GM12878 (cell line): ENCODE measurements around the gene PLA2G6. TPM values are rescaled to one million over a fixed set of nuclear protein-coding genes. Genes with fewer than 3 reads are reported as not detected.

Experiments used
- ATAC-seq: fragments of 200-7000 bp; cut with Tn5 transposase; 3 replicates; pipeline ENCODE4 v1.9.1; 2020; ENCODE audit warnings: mild to moderate bottlenecking, moderate library complexity
- BruUV-seq: library from RNA; stranded (reverse); fragments of 400-500 nt; replicated peaks from 2 replicates; lab custom pipeline; 2021; lab: Mats Ljungman, UMichigan
- CTCF ChIA-PET: fragments of 300-600 bp; sonication (Branson Sonifier 250); formaldehyde crosslinking; extraction: SDS; loops from one replicate; lab custom pipeline; 2021; ENCODE audit warnings: inconsistent platforms; lab: Yijun Ruan, JAX
- POLR2A ChIA-PET: fragments of 350-600 bp; formaldehyde crosslinking; extraction: SDS; loops from one replicate; lab custom pipeline; 2021; ENCODE audit warnings: inconsistent platforms; lab: Charles Lee
- RAD21 ChIA-PET: fragments of 300-600 bp; sonication (Branson Sonifier 250); formaldehyde crosslinking; loops from one replicate; lab custom pipeline; 2023; ENCODE audit warnings: antibody characterized with exemption; ENCODE audit not compliant: unreplicated experiment; lab: Charles Lee
- SMC1A ChIA-PET: fragments of 300-600 bp; sonication (Branson Sonifier 250); formaldehyde crosslinking; loops from one replicate; lab custom pipeline; 2023; ENCODE audit not compliant: unreplicated experiment, uncharacterized antibody; lab: Charles Lee
- DNase-seq: peaks from one replicate; pipeline ENCODE4 v3.0.0-alpha.2; 2011; ENCODE audit warnings: low read depth, low spot score
- FAIRE-seq: peaks from 3 replicates; lab custom pipeline; 2011; peaks lifted over from hg19 to GRCh38; lab: Jason Lieb, UNC
- H2AFZ ChIP-seq: 2 replicates; pipeline ENCODE4 v1.6.0; 2011; ENCODE audit warnings: low read depth, low read length, control low read depth; ENCODE audit not compliant: control insufficient read depth
- H3K27ac ChIP-seq: 2 replicates; pipeline ENCODE4 v1.5.1; 2011; ENCODE audit warnings: control low read depth; ENCODE audit not compliant: control insufficient read depth, insufficient read depth
- H3K27me3 ChIP-seq, 2 experiments: replicated peaks in 1 of 2; 2 replicates each; pipeline versions ENCODE4 v1.6.0 to v1.6.1; 2011; ENCODE audit warnings: low read length in 1 of 2; ENCODE audit not compliant: control insufficient read depth in 2 of 2, insufficient read depth in 2 of 2
- H3K36me3 ChIP-seq, 2 experiments: 2 replicates each; pipeline ENCODE4 v1.5.1; 2011; ENCODE audit warnings: low read length in 1 of 2; ENCODE audit not compliant: control insufficient read depth in 2 of 2, insufficient read depth in 2 of 2
- H3K4me1 ChIP-seq: 2 replicates; pipeline ENCODE4 v1.6.1; 2011; ENCODE audit warnings: mild to moderate bottlenecking, low read length, moderate library complexity, mixed read lengths; ENCODE audit not compliant: control insufficient read depth, insufficient read depth
- H3K4me2 ChIP-seq: 2 replicates; pipeline ENCODE4 v1.6.0; 2011; ENCODE audit warnings: control low read depth; ENCODE audit not compliant: control insufficient read depth, insufficient read depth
- H3K4me3 ChIP-seq: fragments of 200-600 bp; sonication (generic); 2 replicates; pipeline ENCODE4 v1.5.1; 2016
- H3K79me2 ChIP-seq: 2 replicates; pipeline ENCODE4 v1.6.0; 2011; ENCODE audit warnings: low read length; ENCODE audit not compliant: control insufficient read depth, insufficient read depth
- H3K9ac ChIP-seq: 2 replicates; pipeline ENCODE4 v1.8.0; 2011; ENCODE audit warnings: low read length, control low read depth, mixed read lengths; ENCODE audit not compliant: control insufficient read depth, insufficient read depth
- H3K9me3 ChIP-seq: replicated peaks from 3 replicates; pipeline ENCODE4 v1.5.1; 2011; ENCODE audit warnings: mild to moderate bottlenecking, low read length; ENCODE audit not compliant: control insufficient read depth, insufficient read depth
- H4K20me1 ChIP-seq: 2 replicates; pipeline ENCODE4 v1.6.0; 2011; ENCODE audit not compliant: control insufficient read depth, insufficient read depth
- ASH2L ChIP-seq: fragments of 300-600, 200-600 bp; sonication (generic); IDR thresholded peaks from 2 replicates; pipeline ENCODE4 v1.6.1; 2017; ENCODE audit warnings: low read depth, mild to moderate bottlenecking, borderline replicate concordance
- ATF7 ChIP-seq: fragments of 450-650 bp; IDR thresholded peaks from 2 replicates; pipeline ENCODE4 v1.6.1; 2016; ENCODE audit warnings: low read depth, mild to moderate bottlenecking
- DPF2 ChIP-seq: fragments of 450-650 bp; IDR thresholded peaks from 2 replicates; pipeline ENCODE4 v1.6.1; 2017; ENCODE audit warnings: mild to moderate bottlenecking
- IKZF1 ChIP-seq: fragments of 450-650 bp; conservative IDR thresholded peaks from 2 replicates; pipeline ENCODE4 v1.6.1; 2017; ENCODE audit warnings: antibody characterized with exemption, mild to moderate bottlenecking
- MEF2B ChIP-seq: fragments of 450-650 bp; IDR thresholded peaks from 2 replicates; pipeline ENCODE4 v1.6.1; 2018; ENCODE audit warnings: mild to moderate bottlenecking, moderate library complexity; ENCODE audit not compliant: partially characterized antibody, poor library complexity, severe bottlenecking
- POLR2A ChIP-seq: IDR thresholded peaks from 2 replicates; pipeline ENCODE4 v1.6.1; 2011; ENCODE audit warnings: low read depth, mild to moderate bottlenecking, low read length
- RELA ChIP-seq: fragments of 450-650 bp; IDR thresholded peaks from 2 replicates; pipeline ENCODE4 v1.8.0; 2014; ENCODE audit warnings: borderline replicate concordance; ENCODE audit not compliant: partially characterized antibody
- SREBF1 ChIP-seq: IDR thresholded peaks from 2 replicates; pipeline ENCODE4 v1.6.1; 2012; ENCODE audit warnings: mild to moderate bottlenecking, low read length
- TCF3 ChIP-seq: IDR thresholded peaks from 2 replicates; pipeline ENCODE4 v1.6.1; 2012; ENCODE audit warnings: low read depth, mild to moderate bottlenecking, low read length, borderline replicate concordance; ENCODE audit not compliant: insufficient read depth
- WGBS: methylation state at CpG from one replicate; pipeline ENCODE4 v1.1.6; 2016; ENCODE audit warnings: low lambda C conversion rate; ENCODE audit not compliant: insufficient replicate concordance, insufficient coverage; ENCODE audit errors: missing lambda C conversion rate; 5-methylcytosine and 5-hydroxymethylcytosine counted together
- in situ Hi-C: fragments of 300-500 bp; cut with MboI; formaldehyde crosslinking; loops from 9 replicates; pipeline ENCODE4 v1.14.3; 2018; ENCODE audit warnings: mixed read lengths
- intact Hi-C: fragments of 100-400 bp; cut with micrococcal nuclease; formaldehyde crosslinking; loops from one replicate; pipeline ENCODE4 v1.14.2; 2022; ENCODE audit not compliant: unreplicated experiment
- polyA plus RNA-seq, 11 experiments: library from polyadenylated mRNA; depleted of rRNA in 4 of 11; unstranded in 6 of 11; stranded (reverse) in 5 of 11; fragments of >200 nt; fragmentation: Nextera tagmentation in 4 of 11; fragmentation: Illumina TruSeq in 1 of 11; extraction: Ambion mirVana in 4 of 11; extraction: Trizol in 1 of 11; gene quantifications; 1 replicate in 1 of 11; 2 replicates in 10 of 11; pipeline versions ENCODE4 v1.2.1 to v1.2.3, GENCODE V29; 2011 to 2016; ENCODE audit warnings: inconsistent platforms in 2 of 11, missing spikeins in 2 of 11, low read depth in 1 of 11
- total RNA-seq, 4 experiments: library from RNA; depleted of rRNA in 3 of 4; stranded (reverse); fragments of >200 nt in 3 of 4; fragmentation: Illumina TruSeq in 1 of 4; extraction: Trizol in 1 of 4; gene quantifications; 2 replicates each; pipeline versions ENCODE4 v1.2.1 to v1.2.3, GENCODE V29; 2013 to 2021
- TF ChIP-seq, protein P1 (sequence below): fragments of 450-650 bp; conservative IDR thresholded peaks from 2 replicates; pipeline ENCODE4 v1.6.1; 2017; ENCODE audit warnings: mild to moderate bottlenecking, moderate library complexity
- TF ChIP-seq, protein P2 (sequence below): fragments of 450-650 bp; IDR thresholded peaks from 2 replicates; pipeline ENCODE4 v1.6.1; 2017; ENCODE audit warnings: mild to moderate bottlenecking, moderate library complexity

The PLA2G6 gene
- total and polyA plus RNA-seq, 10 of the 15 experiments (the other 5 are each of a cell fraction or from before 2014, with no cell fraction given): 0.15 to 42.2 (median 15.8) TPM

GRCh38 chr22:38214302-38215056 lies 32.8 kb upstream of the PLA2G6 start:
- Histone ChIP-seq H3K79me2 (no peaks in the 10 kb centered on the region), H3K9me3 (no peaks in the 10 kb centered on the region), H2AFZ (peak overlapping the region; percentile 22), H3K4me2 (peak overlapping the region; percentile 10), H3K27ac (peak overlapping the region; percentile 5; the same call in 1 of the 2 replicates), H3K36me3 (no peaks in the 10 kb centered on the region; a peak in 2 of 4 replicates), H3K4me1 (peaks cover 46% of the 10 kb centered on the region), H3K27me3 (no peaks in the 10 kb centered on the region), H3K9ac (peak overlapping the region; percentile 3; the same call in 1 of the 2 replicates), H4K20me1 (no peaks in the 10 kb centered on the region), H3K4me3 (peak overlapping the region; percentile 58)
- ChIA-PET RAD21 (interaction anchor here (0.8 to 3.4 kb wide), 8 partner anchors 9 to 115 kb away, joined by 3 to 13 read pairs (median 4); partner anchors contain the start of genes MAFF and PLA2G6), CTCF (interaction anchor here (0.6 to 2.0 kb wide), 9 partner anchors 9 to 162 kb away, joined by 3 to 7 read pairs (median 3); partner anchors contain the start of gene PICK1), SMC1A (interaction anchor here (1.2 to 4.3 kb wide), 6 partner anchors 10 to 114 kb away, joined by 3 to 20 read pairs (median 8); partner anchors contain the start of genes MAFF and PLA2G6), POLR2A (interaction anchor here (0.6 to 1.8 kb wide), 7 partner anchors 10 to 492 kb away, joined by 3 to 10 read pairs (median 3); no protein-coding TSS in a partner anchor)
- no peak for DNase-seq
- intact Hi-C loops (loop anchor here (5.0 to 10.0 kb wide), 3 partner anchors 37 to 100 kb away; partner anchors contain the start of gene BAIAP2L2), in situ Hi-C loops (no loop called here)
- under 1% methylated on average over 63 of the region's 81 CpGs for WGBS
- FAIRE-seq: peak; percentile 31
- peak; percentile 76 for ATAC-seq
- BruUV-seq: no TSS peak
- TF ChIP-seq TCF3 (0 out of 2 replicates have a peak, but pooled peaks have one; percentile 26), POLR2A (peak; percentile 55; the same call in 1 of the 2 replicates), ATF7 (no peak), ASH2L (no peak), MEF2B (peak; percentile 23), IKZF1 (peak; percentile 66; the same call in 1 of the 2 replicates), SREBF1 (no peak), RELA (no peak), DPF2 (peak; percentile 64)
- TF ChIP-seq, protein P1, sequence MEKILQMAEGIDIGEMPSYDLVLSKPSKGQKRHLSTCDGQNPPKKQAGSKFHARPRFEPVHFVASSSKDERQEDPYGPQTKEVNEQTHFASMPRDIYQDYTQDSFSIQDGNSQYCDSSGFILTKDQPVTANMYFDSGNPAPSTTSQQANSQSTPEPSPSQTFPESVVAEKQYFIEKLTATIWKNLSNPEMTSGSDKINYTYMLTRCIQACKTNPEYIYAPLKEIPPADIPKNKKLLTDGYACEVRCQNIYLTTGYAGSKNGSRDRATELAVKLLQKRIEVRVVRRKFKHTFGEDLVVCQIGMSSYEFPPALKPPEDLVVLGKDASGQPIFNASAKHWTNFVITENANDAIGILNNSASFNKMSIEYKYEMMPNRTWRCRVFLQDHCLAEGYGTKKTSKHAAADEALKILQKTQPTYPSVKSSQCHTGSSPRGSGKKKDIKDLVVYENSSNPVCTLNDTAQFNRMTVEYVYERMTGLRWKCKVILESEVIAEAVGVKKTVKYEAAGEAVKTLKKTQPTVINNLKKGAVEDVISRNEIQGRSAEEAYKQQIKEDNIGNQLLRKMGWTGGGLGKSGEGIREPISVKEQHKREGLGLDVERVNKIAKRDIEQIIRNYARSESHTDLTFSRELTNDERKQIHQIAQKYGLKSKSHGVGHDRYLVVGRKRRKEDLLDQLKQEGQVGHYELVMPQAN: 0 out of 2 replicates have a peak, but pooled peaks have one; percentile 33
- TF ChIP-seq, protein P2, sequence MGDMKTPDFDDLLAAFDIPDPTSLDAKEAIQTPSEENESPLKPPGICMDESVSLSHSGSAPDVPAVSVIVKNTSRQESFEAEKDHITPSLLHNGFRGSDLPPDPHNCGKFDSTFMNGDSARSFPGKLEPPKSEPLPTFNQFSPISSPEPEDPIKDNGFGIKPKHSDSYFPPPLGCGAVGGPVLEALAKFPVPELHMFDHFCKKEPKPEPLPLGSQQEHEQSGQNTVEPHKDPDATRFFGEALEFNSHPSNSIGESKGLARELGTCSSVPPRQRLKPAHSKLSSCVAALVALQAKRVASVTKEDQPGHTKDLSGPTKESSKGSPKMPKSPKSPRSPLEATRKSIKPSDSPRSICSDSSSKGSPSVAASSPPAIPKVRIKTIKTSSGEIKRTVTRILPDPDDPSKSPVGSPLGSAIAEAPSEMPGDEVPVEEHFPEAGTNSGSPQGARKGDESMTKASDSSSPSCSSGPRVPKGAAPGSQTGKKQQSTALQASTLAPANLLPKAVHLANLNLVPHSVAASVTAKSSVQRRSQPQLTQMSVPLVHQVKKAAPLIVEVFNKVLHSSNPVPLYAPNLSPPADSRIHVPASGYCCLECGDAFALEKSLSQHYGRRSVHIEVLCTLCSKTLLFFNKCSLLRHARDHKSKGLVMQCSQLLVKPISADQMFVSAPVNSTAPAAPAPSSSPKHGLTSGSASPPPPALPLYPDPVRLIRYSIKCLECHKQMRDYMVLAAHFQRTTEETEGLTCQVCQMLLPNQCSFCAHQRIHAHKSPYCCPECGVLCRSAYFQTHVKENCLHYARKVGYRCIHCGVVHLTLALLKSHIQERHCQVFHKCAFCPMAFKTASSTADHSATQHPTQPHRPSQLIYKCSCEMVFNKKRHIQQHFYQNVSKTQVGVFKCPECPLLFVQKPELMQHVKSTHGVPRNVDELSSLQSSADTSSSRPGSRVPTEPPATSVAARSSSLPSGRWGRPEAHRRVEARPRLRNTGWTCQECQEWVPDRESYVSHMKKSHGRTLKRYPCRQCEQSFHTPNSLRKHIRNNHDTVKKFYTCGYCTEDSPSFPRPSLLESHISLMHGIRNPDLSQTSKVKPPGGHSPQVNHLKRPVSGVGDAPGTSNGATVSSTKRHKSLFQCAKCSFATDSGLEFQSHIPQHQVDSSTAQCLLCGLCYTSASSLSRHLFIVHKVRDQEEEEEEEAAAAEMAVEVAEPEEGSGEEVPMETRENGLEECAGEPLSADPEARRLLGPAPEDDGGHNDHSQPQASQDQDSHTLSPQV: peak; percentile 75; the same call in 1 of the 2 replicates
